ENCODE measurements around the gene KDM6A. TPM values are rescaled to one million over a fixed set of nuclear protein-coding genes. Genes with fewer than 3 reads are reported as not detected.
A peak's percentile ranks its signal among the peaks of the same experiment; 100 is the strongest.
"Not testable (repeated sequence)": the region's sequence is repeated elsewhere in the genome, so short reads cannot be mapped to it uniquely, and the experiment has no call there.

KDM6A gene
- 10 to 100 TPM; 49.6 to 69.8 (median 51.1) TPM for polyA plus RNA-seq (ENCODE audit: insufficient read depth in 1 of 5, insufficient read length in 5 of 5, low replicate concordance in 1 of 5)
- long read RNA-seq, donor 1, partial matches to known transcripts, result 18 of 18 reads
- long read RNA-seq, donor 1, other reads (novel, unspliced or antisense), result 0 of 18 reads
- long read RNA-seq, donor 2, result 0 reads
- long read RNA-seq, donor 3, partial matches to known transcripts, result 16 of 16 reads
- long read RNA-seq, donor 3, other reads (novel, unspliced or antisense), result 0 of 16 reads
- long read RNA-seq, donor 4, partial matches to known transcripts, result 19 of 19 reads
- long read RNA-seq, donor 4, other reads (novel, unspliced or antisense), result 0 of 19 reads
- long read RNA-seq, donor 5, partial matches to known transcripts, result 14 of 14 reads
- long read RNA-seq, donor 5, other reads (novel, unspliced or antisense), result 0 of 14 reads
- long read RNA-seq, donor 6, partial matches to known transcripts, result 18 of 18 reads
- long read RNA-seq, donor 6, other reads (novel, unspliced or antisense), result 0 of 18 reads
- long read RNA-seq, donor 7, partial matches to known transcripts, result 17 of 18 reads
- long read RNA-seq, donor 7, other reads (novel, unspliced or antisense), result 0 of 18 reads
- long read RNA-seq, donor 8, result 0 reads

DNA sequence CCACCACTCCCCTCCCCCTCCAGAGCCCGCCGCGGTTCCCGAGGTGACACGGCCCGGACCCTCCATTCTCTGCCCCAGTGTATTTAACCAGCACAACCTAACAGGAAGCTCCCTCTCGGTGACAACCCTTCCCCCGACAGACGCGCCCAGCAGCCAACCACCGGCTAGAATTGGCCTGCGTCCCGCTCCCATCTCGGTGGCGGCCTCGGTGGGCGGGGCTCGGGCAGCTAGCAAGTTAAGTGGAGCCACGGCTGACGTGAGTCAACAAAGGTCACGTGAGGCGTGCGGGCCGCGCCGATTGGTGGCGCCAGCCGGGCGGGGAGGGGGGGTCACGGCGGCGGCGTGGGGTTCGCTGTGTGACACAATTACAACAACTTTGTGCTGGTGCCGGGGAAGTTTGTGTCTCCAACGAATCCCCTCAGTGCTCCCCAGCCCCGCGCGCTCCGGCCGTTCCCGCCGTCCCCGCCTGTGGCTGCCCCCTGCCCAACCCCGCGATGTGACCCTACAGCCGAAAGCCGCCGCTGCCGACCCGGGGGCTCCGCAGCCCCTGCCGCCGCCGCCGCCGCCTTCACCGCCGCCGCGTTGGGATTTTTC, at the start of gene KDM6A:
KDM6A (plus strand) TSS at position 368 of the 594 bp plus-strand sequence. CDS start 364 bp downstream, outside the sequence.
- peak; percentile 99 to 100 for DNase-seq

DNA sequence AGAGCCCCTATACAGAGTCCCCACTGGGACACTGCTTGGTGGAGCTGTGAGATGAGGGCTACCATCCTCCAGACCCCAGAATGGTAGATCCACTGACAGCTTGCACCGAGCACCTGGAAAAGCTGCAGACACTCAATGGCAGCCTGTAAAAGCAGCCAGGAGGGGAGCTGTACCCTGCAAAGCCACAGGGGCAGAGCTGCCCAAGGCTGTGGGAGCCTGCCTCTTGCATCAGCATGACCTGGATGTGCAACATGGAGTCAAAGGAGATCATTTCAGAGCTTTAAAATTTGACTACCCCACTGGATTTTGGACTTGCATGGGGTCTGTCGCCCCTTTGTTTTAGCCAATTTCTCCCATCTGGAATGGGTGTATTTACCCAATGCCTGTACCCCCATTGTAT, 49.8 kb upstream of the KDM6A start:
- not testable (repeated sequence) for DNase-seq

DNA sequence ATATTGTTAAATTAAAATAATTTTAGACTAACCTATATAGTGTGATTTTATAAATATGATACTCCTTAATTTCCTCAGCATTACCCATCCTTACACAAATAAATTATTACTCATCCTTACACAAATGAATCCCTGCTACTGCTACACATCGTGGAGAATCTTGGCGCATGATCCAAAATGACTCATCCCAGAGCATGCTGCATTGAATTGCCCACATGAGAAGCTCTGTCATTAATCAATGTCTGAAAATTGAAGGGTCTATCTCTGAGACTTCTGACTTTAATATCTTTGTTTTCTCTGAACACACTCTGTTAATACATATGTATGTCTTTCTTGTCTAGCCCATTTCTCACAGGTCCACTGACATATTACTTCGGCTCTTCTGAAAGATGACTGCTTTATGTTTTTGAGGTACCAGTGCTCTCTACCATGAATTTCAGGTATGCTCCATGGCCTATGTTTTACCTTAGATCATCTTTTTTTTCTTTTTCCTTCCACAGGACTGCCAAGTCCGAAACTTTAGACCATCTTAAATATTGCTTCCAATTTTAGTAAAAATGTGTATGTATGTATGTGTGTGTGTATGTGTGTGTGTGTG, 44.9 kb upstream of the KDM6A start:
- no peak for DNase-seq

DNA sequence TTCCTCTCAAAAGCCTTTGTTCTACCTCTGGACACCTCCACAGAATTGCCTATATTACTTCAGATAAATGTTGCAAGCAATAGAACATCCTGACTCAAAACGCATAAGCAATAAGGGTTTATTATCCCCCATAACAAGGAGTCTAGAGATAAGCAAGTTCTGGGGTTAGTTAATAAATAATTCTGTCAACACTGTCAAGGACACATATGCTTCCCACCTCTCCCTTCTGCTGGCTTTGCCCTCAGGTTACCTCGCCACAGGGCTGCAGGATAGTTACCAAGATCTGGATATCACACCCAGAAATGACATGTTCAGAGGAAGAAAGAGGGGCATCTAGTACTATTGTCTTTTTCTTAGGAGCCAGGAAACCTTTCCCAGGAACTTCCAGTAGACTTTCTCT, 43.2 kb upstream of the KDM6A start:
- no peak for DNase-seq

DNA sequence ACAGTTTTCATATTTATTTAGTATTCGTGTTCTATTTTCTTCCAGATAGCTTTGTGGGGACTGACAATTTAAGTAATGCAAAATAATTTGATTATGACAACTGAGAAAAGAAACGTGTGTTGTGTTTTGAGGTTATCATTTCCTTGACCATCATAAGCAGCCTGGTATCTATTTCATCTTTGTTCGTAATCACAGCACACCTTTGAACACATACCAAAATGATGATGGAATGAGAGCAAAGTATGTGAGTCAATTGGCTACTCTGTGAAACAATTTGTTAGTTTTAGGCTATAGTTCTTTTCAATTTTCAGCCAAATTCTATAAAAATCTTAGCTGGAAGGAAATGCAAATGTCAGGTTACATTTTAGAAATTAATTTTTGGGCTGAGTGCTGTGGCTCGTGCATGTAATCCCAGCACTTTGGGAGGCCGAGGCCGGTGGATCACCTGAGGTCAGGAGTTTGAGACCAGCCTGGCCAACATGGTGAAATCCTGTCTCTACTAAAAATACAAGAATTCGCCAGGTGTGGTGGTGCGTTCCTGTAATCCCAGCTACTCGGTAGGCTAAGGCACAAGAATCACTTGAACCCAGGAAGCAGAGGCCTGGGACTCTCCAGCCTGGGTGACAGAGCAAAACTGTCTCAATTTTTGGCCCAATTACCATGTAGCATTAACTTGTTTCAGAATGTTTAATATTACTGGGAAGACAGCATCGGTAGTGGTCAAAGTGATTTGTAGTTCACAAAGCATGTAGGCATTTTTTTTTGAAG, 30.3 kb upstream of the KDM6A start:
- no peak for DNase-seq

DNA sequence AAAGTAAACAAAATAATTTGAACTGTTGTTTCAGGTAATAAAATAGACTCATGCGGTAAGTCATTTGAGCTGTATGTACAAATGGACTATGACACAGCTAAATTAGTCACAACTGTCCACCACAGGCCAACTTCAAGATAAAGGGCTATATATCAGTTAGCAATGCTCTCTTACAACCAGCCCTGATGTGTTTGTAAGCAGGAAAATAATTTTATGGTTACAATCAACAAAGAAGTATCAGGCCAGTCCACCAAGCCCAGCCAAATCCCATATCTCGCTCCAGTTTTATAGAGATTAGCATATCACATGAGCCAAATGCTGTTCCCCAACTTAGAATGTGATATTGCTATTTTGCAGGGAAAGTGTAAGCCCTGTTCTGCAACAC, 29.7 kb upstream of the KDM6A start:
- DNase-seq, result no peak

DNA sequence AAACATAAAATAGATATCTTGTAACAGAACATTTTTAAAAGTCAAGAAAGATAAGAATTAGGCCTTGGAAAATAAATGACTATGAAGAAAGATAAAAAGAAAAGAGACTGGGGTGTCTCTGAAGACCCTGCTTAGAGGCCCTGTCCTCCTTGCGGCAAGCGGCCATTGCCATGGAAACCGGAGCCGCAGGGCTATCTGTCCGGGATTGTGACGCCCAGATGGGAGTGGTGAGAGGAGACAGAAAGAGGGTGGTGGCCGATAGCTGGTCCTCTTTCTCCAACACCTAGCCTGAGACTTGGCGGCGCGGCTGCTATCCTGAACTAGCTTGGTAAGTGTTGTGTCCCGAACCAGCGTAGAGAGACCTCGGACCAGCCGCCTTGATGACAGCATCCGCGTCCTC, 29.2 kb upstream of the KDM6A start, which contains the start of gene DUSP21:
DUSP21 (plus strand) TSS at position 269 of the 400 bp plus-strand sequence; CDS start at position 381, 112 bp downstream.
- no peak for DNase-seq

DNA sequence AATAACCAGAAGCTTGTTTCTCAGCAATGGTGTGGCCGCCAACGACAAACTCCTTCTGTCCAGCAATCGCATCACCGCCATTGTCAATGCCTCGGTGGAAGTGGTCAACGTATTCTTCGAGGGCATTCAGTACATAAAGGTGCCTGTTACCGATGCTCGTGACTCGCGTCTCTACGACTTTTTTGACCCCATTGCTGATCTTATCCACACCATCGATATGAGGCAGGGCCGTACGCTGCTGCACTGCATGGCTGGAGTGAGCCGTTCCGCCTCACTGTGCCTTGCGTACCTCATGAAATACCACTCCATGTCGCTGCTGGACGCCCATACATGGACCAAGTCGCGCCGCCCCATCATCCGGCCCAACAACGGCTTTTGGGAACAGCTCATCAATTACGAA, 28.8 kb upstream of the KDM6A start:
- DNase-seq, result no peak

DNA sequence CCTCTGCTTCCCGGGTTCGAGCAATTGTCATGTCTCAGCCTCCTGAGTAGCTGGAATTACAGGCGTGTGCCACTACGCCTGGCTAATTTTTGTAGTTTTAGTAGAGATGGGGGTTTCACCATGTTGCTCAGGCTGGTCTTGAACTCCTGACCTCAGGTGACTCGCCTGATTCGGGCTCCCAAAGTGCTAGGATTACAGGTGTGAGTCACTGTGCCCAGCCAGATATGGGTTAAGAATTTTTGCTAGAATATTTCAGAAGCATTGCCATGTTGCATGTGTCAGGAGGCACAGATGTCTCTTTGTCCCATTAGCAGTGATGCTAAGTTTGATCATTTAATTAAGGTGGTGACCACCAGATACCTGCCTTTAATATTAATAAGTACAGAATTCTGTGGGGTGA, 22.1 kb upstream of the KDM6A start:
- not testable (repeated sequence) for DNase-seq

DNA sequence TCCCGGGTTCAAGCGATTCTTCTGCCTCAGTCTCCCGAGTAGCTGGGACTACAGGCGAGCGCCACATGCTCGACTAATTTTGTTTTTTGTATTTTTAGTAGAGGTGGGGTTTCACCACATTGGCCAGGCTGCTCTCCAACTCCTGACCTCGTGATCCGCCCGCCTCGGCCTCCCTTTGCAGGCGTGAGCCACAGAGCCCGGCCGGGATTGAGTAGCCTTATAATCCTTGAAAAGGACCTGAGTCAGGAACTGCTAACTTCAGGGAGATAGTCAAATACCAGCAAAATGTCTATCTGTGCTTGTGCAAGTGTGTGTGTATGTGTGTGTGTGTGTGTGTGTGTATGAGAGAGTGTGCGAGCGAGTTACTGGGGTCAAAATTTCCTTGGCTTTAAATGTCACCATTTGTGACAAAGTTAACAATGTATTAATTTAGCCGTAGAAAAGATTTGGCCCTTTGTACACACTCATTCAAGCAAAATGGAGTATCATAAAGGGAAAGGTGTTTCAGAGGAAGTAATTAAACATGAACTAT, 1.8 kb upstream of the KDM6A start:
- DNase-seq, result peak in 1 of 2 donors; percentile 14

DNA sequence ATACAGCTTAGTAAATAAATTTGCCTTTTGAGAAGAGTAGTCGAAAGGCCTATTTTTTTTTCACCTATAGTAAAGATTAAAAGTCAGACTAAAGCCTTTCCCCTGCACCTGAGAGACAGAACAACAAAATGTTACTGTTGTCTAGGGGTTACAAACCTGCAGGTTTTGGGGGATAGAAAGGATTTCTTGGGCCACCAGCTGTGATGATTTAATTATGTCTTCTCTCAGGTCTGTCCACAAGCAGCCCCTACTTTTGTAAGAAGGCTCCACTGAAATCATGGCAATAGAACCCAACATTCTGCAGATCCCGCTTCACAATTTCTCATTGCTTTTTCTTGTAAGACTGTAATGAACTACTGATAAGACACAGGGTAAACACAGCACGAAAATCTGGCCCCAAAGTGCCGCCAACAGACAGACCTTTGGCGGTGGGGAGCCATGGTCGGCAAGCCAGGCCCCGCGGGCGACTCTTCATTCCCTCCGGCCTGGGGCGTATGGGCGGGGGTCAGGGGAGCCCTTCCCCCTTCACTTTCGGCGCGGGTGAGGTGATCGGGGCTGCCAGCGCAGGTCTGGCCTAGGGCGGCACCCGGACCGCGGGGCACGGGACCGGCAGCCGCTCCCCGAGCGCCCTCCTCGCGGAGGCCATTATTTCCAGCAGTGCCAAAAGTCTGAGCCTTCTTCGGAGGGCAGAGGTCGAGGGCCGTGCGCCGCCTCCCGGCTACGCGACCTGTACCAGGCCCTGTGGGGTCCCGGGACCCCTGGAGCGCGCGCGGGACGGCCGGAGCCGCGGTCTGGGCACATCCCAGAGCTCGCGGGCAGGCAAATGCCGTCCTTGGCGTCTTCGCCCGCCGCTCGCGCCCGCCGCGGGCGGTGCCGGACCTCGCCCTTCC, 812 bp upstream of the KDM6A start:
- DNase-seq, result peak; percentile 70 to 79

DNA sequence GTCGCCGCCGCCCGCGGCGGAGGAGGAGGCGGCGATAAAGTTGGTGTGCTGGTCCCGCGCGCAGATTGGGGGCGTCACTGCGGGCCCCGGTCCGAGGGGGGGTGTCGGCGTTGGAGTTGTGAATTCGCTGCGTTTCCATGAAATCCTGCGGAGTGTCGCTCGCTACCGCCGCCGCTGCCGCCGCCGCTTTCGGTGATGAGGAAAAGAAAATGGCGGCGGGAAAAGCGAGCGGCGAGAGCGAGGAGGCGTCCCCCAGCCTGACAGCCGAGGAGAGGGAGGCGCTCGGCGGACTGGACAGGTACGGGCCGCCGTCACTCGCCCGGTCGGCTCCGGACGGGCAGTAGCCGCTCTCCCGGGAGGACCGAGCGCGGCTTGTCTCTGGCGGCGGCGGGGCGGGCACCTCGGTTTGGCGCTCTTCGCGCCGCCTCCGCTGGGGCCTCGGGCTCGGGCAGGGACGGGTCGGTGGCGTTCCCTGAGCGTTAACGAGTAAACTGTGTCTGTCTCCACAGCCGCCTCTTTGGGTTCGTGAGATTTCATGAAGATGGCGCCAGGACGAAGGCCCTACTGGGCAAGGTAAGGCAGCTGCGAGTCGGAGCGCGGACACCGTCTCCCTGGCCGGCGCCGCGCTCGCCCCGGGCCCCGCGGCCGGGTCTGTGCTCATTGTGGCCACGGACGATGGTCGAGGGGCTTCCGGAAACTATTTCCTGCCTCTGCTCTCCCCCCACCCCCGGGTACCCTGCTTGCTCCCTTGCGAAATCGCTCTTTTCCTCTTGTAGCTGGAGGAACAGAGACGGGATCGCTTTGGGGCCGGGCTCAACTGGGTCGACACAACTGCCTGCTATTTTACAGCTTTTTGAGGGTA, 658 bp downstream of the KDM6A start:
- DNase-seq, result peak; percentile 66 to 68

DNA sequence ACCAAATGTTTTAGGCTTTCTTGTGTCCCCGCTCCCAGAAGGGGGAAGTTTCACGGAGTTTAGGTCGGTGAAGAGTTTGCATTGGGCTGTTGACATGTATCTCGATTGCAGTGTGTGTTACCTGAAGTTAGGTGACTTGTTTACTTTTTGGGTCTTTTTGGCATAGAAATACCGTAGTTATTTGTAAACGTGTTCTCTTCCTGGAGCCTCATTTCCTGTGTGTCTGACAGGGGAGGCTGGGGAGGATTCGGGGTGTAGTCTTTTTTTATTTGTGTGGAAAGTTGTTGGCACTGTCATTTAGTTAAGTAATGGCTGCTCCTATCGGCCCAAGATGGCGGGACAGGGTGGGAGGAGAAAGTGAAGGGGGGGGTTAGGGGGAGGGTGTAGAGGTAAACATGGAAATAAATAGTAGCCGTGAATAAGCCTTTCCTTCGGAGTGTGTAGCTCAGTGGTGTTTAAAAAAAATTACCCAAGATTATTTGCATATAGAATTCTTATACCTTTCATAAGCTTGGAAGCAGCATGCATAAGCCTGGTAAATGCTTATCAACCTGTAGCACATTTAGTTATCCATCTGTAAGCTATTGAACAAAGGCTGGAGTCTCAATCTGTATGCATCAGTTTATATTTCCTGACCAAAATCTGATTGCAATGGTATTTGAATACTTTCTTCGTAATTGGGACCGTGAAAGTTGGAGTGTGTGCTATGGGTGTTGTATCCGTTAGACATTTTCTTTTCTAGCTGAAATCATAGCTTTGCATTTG, 1.6 kb downstream of the KDM6A start:
- DNase-seq, result peak in 1 of 2 donors; percentile 34

DNA sequence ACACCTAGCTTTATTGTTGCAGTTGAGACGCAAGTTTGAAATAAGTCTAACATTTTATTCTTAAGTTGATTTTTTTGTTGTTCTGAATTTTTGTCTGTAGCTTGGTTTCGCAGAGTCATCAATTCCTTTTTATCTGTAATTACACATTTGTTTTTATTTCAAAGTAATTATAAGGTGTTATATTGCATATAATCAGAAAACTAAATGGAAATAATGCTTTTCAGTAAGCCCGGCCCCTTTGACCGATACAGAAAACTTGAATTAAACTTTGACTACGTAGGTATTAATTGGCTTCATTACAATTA, 2.1 kb downstream of the KDM6A start:
- DNase-seq, result no peak

DNA sequence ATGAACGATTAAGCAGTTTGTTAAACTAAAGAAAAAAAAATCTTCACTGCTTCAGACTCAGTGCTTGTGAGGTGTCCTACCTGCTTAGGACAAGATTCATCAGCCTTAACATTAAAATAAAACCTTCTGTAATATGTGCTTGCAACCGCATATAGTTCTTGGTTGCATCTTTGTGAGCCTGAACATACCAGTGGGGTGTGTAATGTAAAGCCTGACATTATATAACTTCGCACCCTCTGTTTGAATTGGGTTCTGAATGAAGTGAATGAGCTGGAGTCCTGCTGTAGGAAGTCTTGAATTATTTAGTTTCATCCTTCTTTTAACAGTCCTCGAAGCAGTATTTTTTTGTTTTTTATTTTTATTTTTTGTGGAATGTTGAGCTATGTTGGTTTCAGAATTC, 3.1 kb downstream of the KDM6A start:
- DNase-seq, result no peak

DNA sequence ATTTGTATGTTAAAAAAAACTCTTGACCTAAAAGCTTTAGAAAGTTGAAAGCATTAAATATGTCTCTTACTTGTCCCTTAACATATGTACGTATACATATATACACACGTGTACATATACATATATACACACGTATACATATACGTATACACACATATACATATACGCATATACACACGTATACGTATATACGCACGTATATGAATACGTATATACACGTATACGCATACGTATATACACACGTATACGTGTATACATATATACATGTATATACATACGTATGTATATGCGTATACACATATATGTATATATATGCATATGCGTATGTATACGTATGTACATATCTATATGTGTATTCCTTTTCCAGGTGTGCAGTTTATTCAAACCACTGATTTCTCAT, 3.8 kb downstream of the KDM6A start:
- no peak for DNase-seq

DNA sequence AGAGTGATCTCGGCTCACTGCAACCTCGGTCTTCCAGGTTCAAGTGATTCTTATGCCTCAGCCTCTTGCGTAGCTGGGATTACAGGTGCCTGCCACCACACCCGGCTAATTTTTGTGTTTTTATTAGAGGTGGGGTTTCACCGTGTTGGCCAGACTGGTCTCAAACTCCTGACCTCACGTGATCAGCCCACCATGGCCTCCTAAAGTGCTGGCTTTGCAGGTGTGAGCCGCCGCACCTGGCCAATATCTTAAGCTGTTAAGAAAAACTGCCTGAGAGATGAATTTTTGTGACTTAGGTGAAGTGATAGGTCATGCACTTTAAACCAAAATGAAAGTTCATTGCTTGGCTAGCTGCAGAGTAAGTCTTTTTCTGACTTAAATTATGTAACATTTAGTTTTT, 5.8 kb downstream of the KDM6A start:
- no peak for DNase-seq

DNA sequence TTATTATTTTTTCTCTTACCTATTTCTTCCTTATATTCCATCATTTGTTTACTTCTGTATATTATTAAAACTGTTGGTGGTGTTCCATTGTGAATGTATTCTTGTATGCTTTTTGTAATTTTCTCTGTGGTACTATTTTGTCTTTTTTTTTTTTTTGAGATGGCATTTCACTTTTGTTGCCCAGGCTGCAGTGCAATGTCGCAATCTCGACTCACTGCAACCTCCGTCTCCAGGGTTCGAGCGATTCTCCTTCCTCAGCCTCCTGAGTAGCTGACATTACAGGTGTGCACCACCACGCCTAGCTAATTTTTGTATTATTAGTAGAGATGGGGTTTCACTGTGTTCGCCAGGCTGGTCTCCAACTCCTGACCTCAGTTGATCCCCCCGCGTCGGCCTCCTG, 8.6 kb downstream of the KDM6A start:
- DNase-seq, result no peak

DNA sequence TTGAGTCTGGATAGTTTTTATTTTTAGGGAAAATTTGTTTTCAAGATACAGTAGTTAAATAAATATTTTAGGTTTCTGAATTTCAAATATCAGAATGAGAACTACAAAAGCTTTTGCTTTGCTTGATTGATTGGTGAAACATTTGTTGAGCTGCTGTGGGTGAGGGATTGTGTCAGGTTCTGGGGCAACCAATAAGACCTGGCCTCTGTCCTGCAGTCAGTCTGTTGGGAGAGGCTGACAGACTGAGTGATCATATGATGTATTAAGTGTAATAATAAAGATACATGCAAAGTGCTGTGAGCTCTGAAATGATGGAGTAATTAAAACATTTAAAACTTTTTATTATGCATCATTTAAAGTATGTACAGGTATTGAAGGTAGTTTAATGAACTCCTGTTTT, 9.6 kb downstream of the KDM6A start:
- DNase-seq, result no peak
